Heart left ventricle (tissue), 13 donors: ENCODE results near the gene GPR171.

Experiments
- POLR2A ChIP-seq, 2 donors: fragments of 450-650 bp; IDR thresholded peaks; one replicate each; pipeline ENCODE4 v1.6.1; 2017; ENCODE audit warnings: antibody characterized with exemption in 2 of 2, mild to moderate bottlenecking in 2 of 2, moderate library complexity in 2 of 2
- TF ChIP-seq, protein P1 (sequence below), 12 donors: fragments of 200-600 bp; sonication (generic) in 4 of 12; IDR thresholded peaks; one replicate each; pipeline versions ENCODE4 v1.5.0 to v1.8.0; 2018 to 2022; ENCODE audit warnings: antibody characterized with exemption in 12 of 12, mild to moderate bottlenecking in 5 of 12
- donor health status: ischemic (EF 13 %, LVEDD 7.1; RV severe dilation, severe dysfunction).
- donor health status: DM: no; HTN: yes; CAD: no.
- donor health status: DM: no; HTN: no; CAD: no.
- donor health status: ischemic (EF 25% LVEDD 6.9; RV normal size, moderate dysfunction).
- donor health status: ischemic (EF 25% LVEDD 5.7; RV mildly dilated, moderate dysfunction).
- donor health status: ischemic (EF 35%, LVEDD 5.7; RV mildly dilated, moderate dysfunction).
- donor health status: nonischemic (EF 11% LVEDD 7.7; RV severe dilation, severe dysfunction).
- donor health status: DM: yes; HTN: yes; CAD: no.
- donor health status: PGD.
- donor health status: ischemic (EF 29% LVEDD 5.4; RV normal size, mild dysfunction).
- donor health status: nonischemic (EF 23%, LVEDD 6.1; RV moderate dilation, normal function).

DNA sequence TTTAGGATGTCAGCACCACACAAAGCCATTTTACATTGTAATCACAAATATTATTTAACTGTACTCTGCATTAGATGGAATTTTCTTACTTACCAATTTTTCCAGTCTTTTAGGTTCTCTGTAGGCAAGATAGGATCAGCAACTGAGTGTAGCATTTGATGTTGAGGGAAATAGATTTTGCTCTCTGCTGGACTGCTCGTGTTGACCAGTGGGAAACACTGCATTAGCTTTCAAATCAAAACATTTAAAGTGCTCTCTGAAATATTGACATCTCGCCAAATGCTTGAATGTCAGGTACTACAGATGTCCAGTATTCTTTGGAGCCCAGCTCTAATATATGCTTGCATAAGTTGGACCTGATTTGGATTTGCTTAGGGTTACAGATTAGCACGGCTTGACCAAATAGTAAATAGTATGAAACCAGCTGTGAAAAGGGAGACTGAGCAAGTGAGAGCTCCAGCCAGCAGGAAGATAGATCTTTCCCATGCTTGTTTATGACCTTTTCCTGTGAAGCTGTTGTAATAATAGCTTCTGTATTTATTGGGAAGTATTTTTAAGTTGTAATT, 45.8 kb upstream of the GPR171 start:
- TF ChIP-seq, protein P1, sequence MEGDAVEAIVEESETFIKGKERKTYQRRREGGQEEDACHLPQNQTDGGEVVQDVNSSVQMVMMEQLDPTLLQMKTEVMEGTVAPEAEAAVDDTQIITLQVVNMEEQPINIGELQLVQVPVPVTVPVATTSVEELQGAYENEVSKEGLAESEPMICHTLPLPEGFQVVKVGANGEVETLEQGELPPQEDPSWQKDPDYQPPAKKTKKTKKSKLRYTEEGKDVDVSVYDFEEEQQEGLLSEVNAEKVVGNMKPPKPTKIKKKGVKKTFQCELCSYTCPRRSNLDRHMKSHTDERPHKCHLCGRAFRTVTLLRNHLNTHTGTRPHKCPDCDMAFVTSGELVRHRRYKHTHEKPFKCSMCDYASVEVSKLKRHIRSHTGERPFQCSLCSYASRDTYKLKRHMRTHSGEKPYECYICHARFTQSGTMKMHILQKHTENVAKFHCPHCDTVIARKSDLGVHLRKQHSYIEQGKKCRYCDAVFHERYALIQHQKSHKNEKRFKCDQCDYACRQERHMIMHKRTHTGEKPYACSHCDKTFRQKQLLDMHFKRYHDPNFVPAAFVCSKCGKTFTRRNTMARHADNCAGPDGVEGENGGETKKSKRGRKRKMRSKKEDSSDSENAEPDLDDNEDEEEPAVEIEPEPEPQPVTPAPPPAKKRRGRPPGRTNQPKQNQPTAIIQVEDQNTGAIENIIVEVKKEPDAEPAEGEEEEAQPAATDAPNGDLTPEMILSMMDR (IDR thresholded peaks at IDR 0.05): no peak
- no peak for TF ChIP-seq POLR2A (IDR thresholded peaks at IDR 0.05)
